GM23248 (cell line): ENCODE results near the gene MFAP3L.

Experiments used
- EZH2 ChIP-seq: fragments of 200-600 bp; sonication (generic); IDR thresholded peaks from 2 replicates; pipeline ENCODE4 v1.6.1; 2018; ENCODE audit warnings: antibody characterized with exemption, mild to moderate bottlenecking; ENCODE audit not compliant: insufficient read depth, poor library complexity, severe bottlenecking
- EZH2phosphoT487 ChIP-seq: fragments of 200-600 bp; sonication (generic); IDR thresholded peaks from 2 replicates; pipeline ENCODE4 v1.6.1; 2018; ENCODE audit warnings: antibody characterized with exemption, moderate library complexity, mild to moderate bottlenecking, low read depth; ENCODE audit not compliant: insufficient read depth

GRCh38 chr4:169968999-169969398 lies 57.2 kb downstream of the MFAP3L start:
- TF ChIP-seq EZH2 (no peak), EZH2phosphoT487 (no peak)
